GM19467 (cell line): Measurements from ENCODE around the gene NLGN4Y.

Experiments used
- ATAC-seq: cut with Tn5 transposase; IDR thresholded peaks from one replicate; pipeline ENCODE4 v1.9.1; 2021; ENCODE audit warnings: mild to moderate bottlenecking, moderate library complexity; ENCODE audit not compliant: unreplicated experiment

Gene NLGN4Y

DNA sequence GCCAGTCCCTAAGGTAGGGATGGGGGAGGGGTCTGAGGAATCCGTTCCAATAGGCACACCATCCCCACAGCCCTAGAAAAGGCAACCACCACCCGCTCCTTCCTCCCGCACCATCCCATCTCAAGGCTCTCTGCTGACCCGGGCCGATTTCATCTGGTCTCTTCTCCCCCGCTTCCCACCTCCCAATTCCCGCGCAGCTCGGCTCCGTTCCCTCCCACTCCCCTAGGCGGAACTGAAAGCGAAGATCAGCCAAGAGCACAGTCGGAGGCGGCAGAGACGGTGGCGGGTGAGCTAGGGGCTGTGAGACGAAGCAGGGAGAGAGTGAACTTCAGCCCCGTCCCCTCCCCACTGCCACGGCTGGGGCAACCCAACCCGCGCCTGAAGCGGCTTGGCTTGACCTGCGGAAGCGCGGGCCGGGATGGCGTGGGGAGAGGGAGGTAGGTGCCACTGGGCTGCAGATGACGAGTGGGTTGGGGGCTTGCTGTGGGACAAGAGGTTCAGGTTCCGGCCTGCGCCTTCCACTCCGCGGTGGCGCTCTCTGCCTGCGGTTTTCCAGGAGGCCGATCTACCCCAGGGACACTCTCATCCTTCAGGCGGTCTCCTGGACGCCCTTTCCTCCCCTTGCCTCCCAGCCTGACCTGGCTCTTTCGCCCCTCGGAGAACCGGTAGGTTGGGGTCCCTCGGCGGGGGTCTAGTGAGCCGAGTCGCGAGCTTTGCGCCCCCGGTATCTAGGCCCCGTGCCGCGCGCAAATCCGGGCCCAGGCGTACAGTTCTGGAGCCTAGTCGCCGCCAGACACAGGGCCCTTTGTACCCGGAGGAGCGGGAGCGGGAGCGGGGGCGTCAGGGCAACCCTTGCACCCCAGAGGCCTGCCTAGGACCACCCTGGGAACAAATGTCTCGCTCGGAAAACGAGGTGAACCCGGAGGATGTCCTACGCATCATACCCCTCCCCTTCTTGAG lies at the start of gene NLGN4Y:
NLGN4Y (plus strand) TSS at position 258 of the 960 bp plus-strand sequence. CDS start 97,591 bp downstream, outside the sequence.
- ATAC-seq = no peak

GRCh38 chrY:14485935-14486334 lies 38.4 kb upstream of the NLGN4Y start:
- no peak for ATAC-seq

DNA sequence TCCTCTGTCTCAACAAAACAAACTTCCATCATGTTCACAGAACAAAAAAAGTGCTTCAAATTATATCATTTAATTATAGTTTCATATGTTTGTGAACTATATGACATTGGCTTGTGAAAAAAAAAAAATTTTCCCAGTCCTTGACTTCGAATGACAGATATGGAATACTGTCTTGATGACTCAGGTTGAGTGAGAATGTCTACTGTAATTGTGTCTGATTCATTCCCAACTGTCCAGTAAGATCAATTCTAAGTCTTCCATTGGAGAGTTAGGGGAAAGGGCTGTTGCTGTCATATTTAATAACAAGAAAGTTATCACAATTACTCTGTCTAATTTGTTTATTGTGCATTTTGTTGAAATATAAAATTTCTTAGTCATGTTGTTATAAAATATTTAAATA lies 34.1 kb upstream of the NLGN4Y start:
- no peak for ATAC-seq

- ATAC-seq = no peak
Observed at GRCh38 chrY:14498071-14498470, 26.3 kb upstream of the NLGN4Y start.

- ATAC-seq = no peak
Observed at GRCh38 chrY:14504592-14504991, 19.7 kb upstream of the NLGN4Y start.

DNA sequence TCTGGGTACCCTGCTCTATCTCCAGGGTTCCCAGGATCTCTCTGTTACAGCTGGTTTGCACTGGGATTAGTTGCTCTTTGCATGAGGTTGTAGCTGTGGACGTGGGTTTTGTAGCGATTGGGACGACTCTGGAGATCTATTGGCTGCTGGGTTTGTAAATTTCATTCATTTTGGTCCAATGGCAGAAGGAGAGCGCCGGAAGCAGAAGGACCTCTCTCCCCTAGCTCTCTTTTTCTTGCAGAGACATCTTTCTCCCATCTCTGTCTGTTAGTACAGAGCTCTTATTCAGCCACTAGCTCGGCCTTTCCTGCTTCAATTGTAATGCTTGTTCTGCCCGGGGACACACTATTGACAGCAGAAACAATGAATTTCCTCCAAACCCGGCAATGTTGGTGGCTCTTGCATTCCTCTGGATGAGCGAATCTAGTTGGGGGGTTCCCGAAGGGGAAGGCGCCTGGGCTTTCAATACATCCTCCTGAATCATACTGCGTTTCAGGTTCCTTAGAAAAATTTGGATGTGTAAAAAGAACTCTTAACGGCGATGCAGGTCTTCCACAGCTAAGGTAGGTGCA lies 1.9 kb upstream of the NLGN4Y start:
- ATAC-seq = no peak

DNA sequence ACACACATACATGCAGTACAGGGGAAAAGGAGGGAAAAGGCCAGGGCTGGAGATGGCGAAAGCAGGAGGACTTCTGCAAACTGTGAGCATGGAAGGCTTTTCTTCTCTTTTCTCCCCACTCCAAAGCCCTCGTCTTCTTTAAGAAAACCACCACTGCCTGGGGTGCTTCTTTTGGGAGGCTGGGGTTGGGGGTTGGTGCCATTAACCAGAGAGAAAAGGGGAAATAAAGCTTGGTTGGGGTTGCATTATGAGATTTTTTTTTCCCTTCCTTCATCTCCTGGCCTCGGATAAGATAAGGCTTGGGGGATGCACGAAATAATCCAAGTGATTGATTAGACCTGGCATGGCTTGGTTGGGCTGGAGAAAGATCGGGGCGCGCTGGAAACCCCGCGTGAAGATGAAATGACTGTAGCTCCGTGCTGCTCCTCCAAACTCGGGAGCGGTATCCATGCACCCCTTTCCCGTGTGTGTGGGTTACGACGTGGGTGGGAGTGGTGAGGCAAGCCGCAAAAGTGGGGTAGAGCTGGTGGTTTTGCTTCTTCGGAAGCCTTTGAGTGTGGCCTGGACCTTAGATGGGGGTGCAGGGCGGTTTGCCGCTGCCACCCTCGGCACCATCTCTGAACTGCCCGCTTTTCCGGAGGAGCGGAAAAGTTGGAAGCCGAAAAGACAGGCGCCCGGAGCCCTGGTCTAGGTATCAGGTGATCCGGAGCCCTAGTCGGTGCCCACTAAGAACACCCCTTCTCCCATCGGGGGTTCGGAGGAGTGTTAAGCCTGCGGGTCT lies 648 bp upstream of the NLGN4Y start:
- ATAC-seq = no peak

- no peak for ATAC-seq
Observed at GRCh38 chrY:14525315-14525714, 986 bp downstream of the NLGN4Y start.

GRCh38 chrY:14528361-14528760 lies 4.0 kb downstream of the NLGN4Y start:
- no peak for ATAC-seq

GRCh38 chrY:14536703-14537102 lies 12.4 kb downstream of the NLGN4Y start:
- no peak for ATAC-seq

GRCh38 chrY:14543506-14543905 lies 19.2 kb downstream of the NLGN4Y start:
- no peak for ATAC-seq

DNA sequence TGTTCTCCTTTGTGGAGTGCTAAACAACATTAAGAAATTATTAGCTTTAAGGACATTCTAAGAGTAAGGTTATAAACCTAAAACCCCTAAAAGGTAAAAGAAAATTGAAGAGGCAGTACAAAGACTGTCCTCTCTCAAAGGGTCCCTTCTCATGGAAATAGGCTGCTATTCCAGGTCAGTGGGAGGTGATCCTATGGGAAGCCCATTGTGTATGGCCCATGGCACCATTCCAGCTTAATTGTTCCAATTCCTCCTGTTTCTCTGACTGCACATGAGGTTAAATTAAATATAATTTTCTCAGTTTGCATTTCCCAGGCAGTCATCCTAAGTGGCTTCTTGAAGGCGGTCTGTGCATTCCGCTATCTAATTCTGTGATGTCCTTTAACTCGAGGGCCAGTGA lies 57.0 kb downstream of the NLGN4Y start:
- ATAC-seq = no peak

GRCh38 chrY:14586725-14587124 lies 62.4 kb downstream of the NLGN4Y start:
- ATAC-seq = no peak

- ATAC-seq = no peak
Observed at GRCh38 chrY:14601372-14601771, 77.0 kb downstream of the NLGN4Y start.

GRCh38 chrY:14617625-14618024 lies 93.3 kb downstream of the NLGN4Y start:
- no peak for ATAC-seq

GRCh38 chrY:14618513-14618912 lies 94.2 kb downstream of the NLGN4Y start:
- no peak for ATAC-seq

DNA sequence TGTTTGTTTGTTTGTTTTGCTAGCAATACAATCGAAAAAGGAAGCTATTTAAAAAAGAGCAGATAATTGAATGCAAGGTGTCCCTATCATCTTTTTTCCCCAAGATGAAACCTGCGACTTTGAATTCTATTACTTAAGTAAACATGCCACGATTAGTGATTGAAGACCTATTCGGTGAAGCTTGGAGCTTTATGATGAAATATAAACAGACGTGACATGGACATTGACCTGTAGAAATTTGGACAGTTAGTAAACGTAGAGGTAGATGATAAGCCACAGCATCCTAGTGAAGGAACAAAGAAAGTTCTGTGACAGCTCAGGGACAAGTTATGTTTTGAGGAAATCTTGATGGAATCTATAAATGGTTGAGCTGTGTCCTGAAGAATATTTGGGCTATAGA lies 103.9 kb downstream of the NLGN4Y start:
- no peak for ATAC-seq

GRCh38 chrY:14631676-14632075 lies 107.3 kb downstream of the NLGN4Y start:
- ATAC-seq = no peak

- no peak for ATAC-seq
Observed at GRCh38 chrY:14633718-14634117, 109.4 kb downstream of the NLGN4Y start.

DNA sequence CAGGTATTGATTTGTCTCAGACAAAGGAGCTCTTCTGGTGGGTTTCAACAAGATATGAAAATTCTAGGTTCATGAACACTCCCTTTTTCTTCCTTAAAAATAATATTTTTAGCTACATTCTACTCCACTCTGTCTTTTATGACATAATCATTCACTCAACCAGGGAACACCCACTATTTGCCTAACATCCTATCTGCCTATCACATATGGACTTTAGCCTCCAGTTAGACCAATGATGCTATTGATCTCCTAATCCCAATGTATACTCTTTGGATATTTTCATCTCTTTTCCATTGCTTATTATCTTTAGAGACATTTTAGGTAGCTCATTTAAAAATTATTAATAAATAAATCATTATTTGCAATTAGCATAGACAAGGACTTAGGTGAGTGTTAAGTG lies 110.6 kb downstream of the NLGN4Y start:
- no peak for ATAC-seq

DNA sequence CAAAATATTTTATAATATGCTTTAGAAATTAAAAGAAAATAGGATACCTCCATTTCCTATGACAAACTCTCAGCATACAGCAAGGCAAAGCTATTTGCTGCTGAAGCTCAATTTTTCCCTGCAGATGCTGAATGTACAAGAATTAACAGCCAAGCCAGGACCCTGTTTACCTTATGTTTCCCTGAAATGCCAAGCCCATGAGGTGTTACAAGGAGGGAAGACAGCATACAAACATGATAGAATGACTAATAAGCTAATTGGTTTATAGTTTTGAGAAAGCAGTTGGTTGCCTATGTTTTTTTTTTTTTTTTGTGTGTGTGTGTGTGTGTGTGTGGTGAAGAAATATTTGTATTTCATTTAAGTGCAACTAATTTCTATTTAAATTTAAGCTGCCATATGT lies 113.2 kb downstream of the NLGN4Y start:
- ATAC-seq = no peak

DNA sequence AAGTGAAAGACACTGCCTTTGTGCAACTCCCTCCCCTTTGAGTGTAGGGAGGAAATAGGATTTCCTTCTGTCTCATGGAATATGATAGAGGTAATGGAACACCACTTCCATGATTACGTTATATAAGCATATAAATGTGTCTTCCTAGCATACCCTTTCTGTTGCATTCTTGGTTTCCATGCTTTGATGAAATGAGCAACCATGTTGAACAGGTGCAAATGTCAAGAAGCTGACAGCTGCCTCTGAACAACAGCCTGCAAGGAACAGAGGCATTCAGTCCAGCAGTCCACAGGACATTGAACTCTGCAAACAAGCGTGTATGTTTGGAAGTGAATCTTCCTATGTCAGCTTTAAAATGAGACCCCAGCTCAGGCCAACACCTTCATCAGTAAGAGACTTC lies 117.5 kb downstream of the NLGN4Y start:
- ATAC-seq = no peak
